Measurements from ENCODE around the gene CA4.

CA4 gene

DNA sequence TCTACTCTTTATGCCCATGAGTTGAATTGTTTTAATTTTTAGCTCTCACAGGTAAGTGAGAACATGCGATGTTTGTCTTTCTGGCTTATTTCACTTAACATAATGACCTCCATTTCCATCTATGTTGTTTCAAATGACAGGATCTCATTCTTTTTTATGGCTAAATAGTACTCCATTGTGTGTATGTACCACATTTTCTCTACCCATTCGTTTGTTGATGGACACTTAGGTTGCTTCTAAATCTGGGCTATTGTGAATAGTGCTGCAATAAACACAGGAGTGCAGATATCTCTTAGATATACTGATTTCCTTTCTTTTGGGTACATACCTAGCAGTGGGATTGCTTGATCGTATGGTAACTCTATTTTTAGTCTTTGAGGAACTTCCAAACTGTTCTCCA, 19.3 kb upstream of the CA4 start:
- no peak for DNase-seq

DNA sequence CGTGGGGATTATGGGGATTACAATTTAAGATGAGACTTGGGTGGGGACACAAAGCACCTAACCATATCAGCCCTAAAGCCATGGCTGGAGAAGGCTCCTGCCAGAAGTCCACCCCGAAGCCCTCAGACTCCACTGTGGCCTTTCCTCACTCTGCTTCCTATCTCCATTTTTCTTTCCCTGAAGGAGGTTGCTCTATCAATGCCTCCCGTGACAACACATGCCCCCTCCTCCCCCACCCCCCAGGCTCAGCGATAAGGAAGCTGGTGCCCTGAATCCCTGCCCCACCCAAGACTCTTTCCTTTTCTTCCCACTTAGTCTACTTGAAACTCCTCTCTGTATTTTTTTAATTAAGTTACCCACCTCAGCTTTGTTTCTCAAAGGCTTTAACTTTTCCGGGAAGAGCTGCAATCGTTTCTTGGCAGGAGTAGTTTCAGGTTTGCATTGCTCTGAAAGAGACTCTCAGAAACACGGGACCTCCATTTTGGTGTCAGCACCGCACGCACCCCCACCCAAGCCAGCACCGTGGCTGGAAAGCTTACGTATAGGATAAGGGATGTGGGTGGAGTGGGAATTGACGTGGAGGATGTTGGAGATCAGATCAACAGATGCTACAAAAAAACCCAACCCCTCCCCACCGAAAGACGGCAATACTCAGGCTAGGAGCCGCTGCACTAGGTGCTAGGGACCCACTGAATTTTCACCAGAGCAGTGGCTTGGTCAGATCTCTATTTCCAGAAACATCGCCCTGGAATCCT, 15.2 kb upstream of the CA4 start:
- DNase-seq: peak; percentile 52

DNA sequence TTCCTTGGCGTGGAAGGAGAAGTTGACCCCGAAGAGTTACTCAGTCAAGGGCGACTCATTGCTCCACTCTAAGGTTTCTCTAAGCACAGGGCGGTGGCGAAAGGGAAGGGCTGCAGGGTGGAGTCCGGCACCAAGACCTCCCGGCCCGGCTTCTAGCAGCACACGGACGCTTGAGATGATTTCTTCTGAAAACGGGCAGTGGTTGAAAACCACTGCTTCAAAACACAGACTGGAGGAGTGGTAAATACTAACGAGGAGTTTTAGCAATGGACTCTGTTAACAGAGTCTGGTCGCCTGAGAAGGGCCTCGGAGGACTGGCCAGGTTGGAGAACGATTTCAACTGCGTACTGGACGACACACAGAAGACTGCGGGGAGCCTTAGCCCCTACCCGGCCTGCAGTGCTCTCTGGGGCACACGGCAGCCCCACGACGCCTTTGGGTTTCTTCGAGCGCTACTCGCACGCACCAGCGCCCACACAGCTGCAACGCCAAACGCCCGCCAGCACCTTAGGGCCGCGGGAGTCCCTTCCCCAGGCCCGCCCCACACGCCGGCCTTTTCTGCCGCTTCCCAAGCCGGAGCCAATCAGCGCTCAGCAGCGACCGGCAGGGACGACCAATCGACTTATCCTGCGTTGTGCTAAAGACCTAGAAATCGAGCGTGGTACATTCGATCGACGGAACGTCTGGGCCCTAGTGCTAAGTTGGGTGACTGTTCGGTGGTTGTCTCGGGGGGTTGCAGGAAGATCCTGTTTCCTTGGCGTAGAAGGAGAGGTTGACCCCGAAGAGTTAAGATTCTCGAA, 14.4 kb upstream of the CA4 start:
- DNase-seq: peak; percentile 93

DNA sequence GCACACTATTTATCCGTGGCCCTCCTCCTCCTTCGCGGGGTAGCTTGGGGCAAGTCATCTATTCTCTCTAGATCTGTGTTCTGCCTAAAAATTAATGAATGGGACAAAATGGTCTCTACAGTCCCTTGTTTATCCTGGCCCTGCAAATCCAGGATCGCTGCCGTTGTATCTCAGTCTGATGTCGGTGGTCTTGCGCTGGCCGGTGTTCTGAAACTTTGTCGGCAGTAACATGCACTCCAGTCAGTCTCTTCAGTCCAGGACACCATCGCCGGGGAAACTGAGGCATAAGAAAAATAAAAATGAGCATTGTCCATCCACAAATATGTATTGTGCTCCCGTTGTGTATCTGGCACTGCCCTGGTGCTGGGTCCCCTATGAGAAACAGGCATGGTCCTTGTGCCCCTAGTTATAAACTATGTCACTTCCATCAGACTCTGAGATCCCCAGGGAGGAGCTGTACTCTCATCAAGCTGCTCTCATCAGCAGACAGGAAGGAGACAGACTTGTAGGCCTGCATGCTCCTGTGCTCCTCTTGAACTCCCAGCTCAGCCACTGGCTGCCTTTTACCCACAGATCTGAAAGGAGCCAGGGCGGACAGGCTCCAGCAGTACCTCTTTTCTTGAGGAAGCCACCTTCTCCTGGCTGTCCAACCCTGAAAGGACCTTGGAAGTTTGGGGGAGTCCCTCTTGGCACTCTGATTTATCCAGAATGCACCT, 13.7 kb upstream of the CA4 start:
- no peak for DNase-seq

DNA sequence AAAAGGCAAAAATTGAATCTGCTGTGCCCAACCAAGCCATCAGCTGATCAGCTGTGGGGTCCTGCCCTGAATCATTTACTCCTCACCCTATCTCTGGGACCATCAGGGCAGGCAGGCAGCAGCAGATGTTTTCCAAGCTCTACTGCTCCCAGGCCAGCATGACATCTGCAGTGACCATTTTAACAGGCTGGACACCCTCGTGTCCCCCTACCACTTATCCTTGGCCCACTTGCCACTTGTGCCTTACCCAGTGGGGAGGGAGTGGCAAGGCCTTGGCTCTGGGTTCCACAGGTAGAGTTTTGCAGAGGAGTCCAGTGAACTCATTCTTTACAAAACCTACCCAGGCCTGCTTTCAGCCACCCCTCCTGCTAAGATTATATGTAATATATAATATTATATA, 12.0 kb upstream of the CA4 start:
- DNase-seq: no peak

DNA sequence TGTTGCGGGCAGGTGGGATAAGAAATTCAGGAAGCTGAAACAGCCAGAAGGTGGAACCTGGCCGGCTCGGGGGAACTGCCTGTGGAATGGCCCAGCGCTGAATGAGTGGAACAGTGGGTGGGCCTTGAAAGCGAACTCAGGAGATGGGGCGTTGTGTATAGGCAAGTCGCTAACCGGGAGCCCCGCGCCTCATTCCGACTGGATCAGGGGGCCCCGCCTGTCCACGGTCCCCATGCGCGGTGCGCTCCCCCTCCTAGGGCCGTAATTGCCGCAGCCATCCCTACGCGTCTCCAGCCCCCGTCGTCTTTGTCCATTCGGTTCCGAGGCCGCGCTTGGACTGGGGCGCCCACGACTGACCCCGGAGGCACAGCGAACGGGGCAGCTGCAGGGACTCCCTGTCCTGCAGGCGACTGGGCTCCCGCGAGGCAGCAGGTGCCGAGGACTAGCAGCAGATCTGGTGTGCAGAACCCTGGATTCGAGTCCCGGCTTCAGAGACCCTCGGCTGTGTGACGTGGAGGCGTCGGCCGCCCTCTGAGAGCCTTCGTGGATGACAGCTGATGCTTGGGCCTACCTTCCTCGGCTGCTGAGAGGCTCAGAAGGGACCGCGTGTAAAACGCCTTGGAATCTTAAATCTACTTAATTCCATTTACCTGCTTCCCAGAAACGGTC, 10.9 kb upstream of the CA4 start:
- DNase-seq: no peak

DNA sequence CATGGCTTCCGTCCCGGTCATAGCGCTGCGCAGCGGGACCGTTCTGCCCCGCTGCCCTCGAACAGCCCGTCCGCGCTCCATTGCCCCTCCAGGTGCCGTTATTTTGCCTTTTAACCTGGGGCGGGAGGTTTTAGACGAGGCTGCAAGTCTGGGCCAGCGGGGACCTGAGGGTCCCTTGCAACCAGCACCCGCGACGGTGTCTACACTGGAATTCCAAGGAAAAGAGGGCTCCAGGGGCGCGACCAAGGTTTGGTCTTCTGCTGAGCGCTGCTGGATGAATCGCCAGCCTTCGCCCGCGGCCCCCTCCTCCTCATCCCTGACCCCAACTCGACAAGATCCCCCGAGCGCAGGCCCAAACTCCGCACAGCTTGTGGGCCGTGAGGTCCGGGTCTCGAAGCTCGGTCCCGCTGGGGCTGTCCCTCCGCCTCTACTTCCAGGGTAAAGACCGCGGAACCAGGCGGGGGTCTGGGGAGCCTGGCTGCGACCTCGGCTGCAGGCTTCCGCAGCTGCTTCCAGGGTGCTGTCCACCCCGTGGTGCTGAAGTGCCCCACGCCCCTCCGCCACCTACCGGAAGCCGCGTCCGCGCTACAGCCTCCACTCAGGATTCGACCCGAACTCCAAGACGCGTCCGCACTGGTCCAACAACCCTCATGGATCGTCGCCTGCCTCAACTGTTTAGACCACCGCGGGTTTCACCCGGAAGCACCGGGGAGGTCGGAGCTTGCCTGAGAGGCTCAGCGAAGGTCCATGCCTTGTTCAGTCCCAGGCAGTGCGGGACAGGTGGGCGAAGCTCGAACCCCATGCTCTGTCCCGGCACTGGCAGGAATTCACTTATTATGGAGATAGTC, 10.1 kb upstream of the CA4 start:
- DNase-seq: peak; percentile 61

DNA sequence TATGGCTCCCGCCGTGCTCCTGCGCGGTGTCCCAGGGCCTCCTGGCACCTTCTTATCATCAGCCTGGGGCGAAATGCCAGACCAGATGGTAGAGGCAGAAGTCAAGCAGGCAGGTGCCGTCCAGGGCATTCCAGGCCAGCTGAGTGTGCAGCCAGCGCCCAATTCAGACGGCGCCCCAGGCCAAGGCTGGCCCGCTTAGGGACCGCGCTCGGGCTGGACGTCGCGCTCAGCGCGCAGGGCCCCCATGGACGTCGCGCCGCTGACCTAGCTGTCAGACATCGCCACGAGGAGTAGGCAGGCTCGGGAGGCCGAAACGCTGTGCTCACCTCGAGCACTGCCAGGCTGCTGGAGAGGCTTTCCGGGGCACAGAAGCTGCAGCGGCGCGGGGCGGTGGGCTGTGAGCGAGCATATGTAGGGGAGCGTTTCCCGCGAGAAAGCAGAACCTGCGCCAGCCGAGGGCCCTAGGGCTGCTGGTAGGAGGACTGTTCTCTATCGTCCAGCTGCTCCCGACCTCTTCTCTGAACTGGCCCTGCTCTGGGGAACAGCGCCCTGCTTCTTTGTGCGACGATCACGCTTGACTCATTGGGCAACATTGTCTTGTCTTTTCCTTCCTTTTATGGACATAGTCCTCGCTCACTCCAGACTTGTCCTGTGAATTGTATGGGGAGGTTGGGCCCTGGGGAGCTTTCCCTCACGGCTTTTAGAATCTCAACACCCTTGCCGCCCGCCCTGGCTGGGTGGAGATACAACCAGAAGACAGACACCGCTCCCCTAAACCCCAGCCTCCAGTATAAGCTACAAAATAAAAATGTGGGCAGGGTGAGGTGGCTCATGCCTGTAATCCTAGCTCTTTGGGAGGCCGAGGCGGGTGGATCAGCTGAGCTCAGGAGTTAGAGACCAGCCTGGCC, 8.4 kb upstream of the CA4 start:
- peak; percentile 54 for DNase-seq

DNA sequence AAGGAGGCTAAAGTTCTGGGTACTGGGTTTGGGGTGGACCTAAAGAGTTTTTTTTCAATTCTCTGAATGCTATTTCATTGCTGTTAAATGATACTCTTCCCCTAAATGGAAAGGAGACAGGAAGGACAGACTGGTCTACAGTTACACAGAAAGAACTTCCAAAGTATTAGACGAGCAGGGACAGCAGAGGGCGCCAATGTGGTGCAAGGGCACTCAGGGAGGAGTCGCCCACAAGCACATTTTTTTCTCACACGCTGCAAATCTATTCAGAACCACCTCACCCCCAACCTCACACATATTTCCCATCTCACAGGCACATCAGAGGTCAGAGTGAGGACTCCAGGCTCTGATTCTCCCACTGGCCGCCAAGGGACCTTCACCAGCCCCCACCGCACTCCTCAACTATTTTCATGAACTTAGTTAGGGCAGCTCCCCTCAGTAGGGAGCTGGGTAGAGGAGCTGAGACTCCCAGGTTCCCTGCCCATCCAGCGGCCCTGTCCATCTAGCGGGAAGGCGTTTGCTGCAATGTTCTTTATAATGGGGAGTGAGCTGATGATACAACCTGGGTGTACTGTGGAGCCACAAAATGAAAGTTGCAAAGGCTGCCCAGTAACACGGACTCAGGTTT, 6.8 kb upstream of the CA4 start:
- DNase-seq: peak; percentile 92

DNA sequence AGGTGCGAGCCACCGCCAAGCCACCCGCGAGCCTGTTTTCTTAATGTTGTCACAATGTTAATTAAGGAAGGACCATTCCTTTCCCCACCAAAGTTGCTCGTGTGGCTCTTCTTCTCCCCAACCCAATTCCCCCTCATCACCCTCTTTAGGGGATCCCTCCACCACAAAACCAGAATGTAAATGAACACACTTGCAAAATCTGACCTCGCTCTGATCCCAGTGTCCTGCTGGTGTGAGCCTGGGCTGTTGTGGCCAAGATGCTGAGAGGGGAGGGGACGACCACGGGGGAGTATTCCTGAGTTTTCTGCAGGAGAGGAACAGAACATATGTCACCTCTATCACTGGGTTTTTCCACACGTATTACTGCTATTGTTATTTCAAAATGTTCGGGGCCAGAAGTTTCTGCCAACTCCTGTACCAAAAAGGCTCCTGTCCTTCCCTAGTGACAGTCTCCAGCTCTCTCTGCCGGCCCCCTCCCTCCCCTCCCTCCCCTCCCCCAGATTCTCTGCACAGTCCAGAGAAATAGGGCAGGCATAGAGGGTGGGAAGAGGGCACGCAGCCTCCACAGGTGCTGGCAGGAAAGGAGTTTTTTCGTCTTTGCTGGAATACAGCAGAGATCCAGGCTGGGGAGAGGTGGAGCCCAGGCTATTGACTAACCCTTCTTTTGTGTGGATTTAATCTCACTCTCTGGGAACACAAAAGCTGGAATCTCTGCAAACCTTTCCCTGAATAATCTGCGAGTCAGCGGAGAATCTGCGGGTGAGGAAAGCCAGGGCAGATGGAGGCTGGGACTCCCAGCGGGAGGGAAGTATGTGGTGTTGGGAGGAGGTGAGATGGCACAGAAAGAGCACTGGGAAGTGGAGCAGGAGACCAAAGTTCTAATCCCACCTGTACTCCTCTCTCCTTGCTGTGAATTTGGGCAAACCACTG, 4.5 kb upstream of the CA4 start:
- DNase-seq: no peak

DNA sequence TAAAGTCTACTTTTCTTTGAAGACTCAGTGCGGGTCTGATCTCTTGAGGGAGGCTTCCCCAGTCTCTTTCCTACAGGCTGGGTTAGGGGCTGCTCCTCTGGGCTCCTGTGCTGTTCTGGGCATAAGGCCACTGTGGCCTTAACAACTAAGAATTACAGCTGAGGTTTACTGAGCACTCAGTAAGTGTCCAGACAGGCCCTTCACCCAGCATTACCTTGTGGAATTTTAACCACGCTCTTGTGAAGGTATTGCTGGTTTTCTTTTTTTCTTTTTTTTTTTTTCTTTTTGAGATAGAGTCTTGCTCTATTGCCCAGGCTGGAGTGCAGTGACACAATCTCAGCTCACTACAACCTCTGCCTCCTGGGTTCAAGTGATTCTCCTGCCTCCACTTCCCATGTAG, 3.6 kb upstream of the CA4 start:
- DNase-seq: no peak

DNA sequence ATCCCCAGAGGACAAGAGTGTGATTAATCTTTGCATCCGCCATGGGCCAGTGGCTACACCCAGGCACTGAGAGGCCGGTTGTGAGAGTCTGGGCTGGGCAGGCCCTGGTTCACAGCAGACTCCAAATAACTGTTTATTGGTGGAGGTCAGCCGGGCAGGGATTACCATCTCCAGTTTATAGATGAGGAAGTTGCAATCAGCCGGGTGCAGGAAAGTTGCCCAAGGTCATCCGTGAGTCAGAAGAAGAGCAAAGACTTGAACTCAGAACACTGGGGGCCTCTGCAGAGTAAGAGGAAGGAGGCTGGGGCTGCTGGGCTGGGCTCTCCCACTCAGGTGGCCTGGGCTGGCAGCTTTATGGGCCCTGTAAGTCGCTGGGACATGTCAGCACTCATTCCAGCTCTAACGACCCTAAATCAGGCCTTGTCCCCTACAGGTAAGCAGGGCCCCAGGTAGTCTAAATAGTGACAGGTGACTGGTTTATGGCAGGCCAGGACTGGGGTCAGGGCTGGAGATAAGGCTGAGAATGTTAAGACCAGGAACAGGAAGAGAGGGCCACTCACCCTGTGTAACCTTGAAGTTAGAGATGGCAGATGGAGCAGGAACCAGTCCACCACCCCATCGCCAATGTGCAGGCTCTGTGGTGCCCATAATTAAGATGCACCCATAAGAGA, 2.1 kb upstream of the CA4 start:
- DNase-seq: no peak

DNA sequence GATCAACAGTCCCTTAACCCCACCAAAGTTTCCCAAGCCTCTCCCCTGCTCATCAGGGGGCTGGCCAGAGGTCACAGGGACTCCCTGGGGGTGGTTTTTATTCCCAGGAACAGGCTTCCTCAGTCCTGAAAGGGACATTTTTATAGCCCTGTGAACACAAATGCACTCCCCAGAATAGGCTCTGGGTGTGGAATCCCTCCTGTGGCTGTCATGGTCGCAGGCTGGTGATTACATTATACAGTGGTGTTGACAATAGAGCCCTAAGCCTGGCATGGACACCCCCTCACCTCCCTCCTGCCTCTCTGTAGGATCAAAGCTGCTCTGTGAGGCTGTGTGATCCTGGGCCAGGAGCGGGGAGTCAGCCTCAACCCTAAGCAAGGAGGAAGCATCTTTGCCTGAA, 1.4 kb upstream of the CA4 start:
- DNase-seq: no peak

DNA sequence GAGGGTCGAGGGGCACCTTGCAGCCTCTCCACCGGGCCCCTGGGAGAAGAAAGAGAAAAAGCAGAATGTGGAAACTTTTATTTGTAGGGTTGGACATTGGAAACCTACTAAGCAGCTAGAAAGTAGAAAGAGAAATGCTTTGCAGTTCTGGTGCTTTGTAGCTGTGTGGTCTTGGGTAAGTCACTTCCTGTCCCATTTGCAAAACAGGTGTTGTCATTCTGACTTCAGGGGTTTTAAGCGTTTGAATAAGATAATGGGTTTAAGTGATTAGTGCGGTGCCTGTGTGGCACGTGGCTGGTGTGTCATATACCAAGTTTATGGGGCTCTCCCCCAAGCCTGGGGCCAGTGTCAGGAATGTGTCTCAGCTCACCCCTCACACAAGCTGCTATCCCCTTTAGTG, 1.6 kb downstream of the CA4 start:
- no peak for DNase-seq

DNA sequence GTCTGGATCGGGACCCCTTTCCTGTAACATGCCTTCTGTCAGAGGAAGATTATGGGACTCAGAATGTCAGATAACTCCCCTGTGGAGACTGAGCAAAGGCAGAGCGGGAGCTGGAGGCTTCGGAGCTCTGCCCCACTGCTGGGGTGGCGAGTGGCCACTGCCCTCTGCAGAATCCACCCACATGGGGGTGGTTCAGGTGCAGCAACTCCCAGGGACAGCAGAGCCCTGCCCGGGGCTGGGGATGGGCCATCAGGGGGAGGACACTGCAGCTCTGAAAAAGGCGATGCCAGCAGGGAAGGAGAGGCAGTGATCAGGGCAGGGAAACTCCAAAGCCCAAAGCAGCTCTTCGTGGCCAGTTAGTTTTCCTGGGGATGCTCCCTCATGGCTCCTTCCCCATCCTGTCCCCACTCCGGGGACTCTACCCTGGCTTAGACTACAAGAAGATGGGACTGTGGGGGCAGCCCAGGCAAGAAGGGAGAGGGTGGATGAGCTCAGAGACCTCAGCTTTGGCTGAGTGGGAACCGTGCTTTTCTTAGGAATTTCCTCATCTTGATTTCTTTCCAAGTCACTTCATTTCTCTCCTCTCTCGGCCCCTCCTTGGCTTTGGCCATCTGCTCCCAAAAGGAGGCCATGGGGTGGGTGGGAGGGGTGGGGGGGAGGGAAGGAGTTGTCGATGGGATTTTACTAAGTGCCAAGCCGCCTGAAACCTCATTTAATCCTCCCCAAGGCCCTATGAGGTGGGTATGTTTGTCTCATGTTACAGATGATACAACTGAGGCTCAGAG, 4.0 kb downstream of the CA4 start:
- DNase-seq: no peak

DNA sequence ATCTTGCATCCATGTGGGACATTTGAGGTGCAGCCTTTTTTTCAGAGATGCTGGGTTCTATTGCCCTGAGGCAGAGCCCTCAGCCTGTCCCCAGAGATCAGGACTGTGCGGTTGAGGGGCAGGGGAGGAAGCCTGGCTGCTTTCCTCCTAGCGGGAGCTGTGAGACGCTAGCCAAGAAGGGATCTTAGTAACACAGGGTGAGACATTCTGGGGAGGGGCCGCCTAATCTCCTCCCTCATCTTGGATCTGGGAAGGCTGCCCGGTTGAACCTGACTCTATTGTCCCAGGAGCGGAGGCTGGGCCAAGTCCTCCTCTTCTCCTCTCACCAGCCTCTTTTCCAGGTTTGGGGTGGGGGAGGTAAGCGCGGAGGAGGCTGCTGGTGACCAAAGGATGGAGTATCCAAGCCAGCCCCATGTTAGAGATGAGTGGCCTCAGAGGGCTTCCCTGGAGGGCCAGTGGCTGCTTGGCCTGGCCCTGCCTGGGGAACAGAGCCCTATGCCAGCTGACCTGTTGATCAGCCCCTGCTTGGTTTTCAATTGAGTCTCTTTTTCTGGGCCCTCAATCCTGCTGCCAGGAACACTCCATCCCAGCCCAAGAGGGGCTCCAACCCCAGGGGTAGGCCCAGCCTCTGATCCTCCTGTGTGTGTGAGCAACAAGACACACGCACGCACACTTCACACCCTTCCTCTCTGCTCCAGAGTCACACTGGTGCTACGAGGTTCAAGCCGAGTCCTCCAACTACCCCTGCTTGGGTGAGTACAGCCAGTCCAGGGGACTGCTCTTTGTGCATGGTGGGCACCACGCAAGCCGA, 5.0 kb downstream of the CA4 start:
- peak; percentile 73 for DNase-seq

DNA sequence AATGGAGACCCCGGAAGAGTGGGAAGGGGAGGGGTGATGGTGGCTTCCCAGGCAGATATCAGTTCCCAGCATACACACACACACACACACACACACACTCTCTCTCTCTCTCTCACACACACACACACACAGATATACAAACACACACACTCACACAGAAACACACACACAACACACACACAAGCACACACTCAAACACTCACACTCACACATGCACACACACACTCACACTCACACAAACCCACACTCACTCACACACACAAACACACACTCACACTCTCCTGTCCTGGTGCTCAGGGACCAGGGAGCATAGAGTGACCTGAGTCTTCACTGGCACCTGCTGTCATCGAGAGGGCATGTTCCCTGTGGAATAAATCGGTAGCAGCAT, 5.6 kb downstream of the CA4 start:
- DNase-seq: no peak

All from EL (cell line).